Mammary epithelial cell (primary cell): ENCODE results near the gene ATP8B3.

Experiments used
- CTCF ChIP-seq, 2 donors: IDR thresholded peaks in 1 of 2; conservative IDR thresholded peaks in 1 of 2; 2 replicates each; pipeline ENCODE4 v1.5.1; 2011 to 2012; ENCODE audit warnings: inconsistent platforms in 2 of 2, low read length in 2 of 2, mild to moderate bottlenecking in 2 of 2, control low read depth in 1 of 2, low read depth in 1 of 2; ENCODE audit not compliant: insufficient read depth in 1 of 2; ENCODE audit errors: extremely low read depth in 1 of 2
- EZH2 ChIP-seq: IDR thresholded peaks from 2 replicates; pipeline ENCODE4 v1.6.1; 2012; ENCODE audit warnings: low read length, inconsistent platforms, borderline replicate concordance

DNA sequence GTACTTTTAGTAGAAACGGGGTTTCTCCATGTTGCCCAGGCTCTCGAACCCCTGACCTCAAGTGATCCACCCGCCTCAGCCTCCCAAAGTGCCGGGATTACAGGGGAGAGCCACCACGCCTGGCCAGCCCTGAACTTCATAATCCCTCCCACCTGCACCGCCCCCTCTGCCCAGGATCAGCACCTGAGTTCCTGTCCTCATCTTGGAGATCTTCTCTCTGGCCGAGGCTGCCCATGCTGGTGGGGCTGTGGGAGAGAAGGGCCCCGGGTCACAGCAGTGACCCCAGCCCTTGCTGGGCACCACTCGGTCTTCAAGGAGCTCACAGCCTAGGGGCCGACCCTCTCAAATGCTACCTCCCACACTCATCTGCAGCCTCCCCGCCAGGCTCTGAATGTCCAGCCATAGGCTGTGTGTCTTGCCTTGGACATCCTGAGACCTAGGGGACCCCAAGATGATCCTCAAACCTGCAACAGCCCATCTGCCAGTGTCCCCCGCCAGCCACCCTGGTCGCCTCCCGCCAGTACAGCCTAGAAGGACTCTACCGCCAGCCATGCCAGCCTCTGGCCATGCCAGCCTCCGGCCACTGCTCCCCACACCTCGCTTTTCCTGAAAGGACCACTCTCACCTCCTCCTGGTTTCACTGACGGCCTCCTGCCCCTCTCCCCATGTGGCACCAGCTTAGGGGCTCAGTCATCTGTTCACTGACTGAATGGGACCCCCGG is 1.5 kb downstream of the ATP8B3 start:
- TF ChIP-seq CTCF (conservative IDR thresholded peaks at IDR 0.05 in 1 of 2, IDR thresholded peaks at IDR 0.05 in 1 of 2; ENCODE audit: extremely low read depth in 1 of 2, insufficient read depth in 1 of 2, low read depth in 1 of 2, low read length in 2 of 2): no peak
- no peak for TF ChIP-seq EZH2
